AG04450 (cell line): ENCODE measurements around the gene KIAA0408. TPM values are rescaled to one million over a fixed set of nuclear protein-coding genes. Genes with fewer than 3 reads are reported as not detected.

Experiments
- CTCF ChIA-PET: fragments of 300-600, 350-600 bp; formaldehyde crosslinking; extraction: SDS; loops from one replicate; lab custom pipeline; 2022; ENCODE audit warnings: antibody characterized with exemption, inconsistent platforms; lab: Charles Lee
- POLR2A ChIA-PET: fragments of 350-600 bp; formaldehyde crosslinking; extraction: SDS; loops from one replicate; lab custom pipeline; 2021; ENCODE audit warnings: antibody characterized with exemption, inconsistent platforms; lab: Yijun Ruan, JAX
- DNase-seq: peaks from one replicate; pipeline ENCODE4 v3.0.0-alpha.2; 2011; ENCODE audit warnings: low read depth, low spot score
- H3K27ac ChIP-seq: one replicate; pipeline ENCODE4 v1.5.1; 2012; ENCODE audit warnings: low read depth, low read length, control low read depth
- H3K27me3 ChIP-seq: one replicate; pipeline ENCODE4 v1.6.0; 2012; ENCODE audit warnings: low read length; ENCODE audit not compliant: control insufficient read depth, insufficient read depth
- H3K4me3 ChIP-seq: 2 replicates; pipeline ENCODE4 v1.5.1; 2011; ENCODE audit warnings: mild to moderate bottlenecking, low read depth, low read length, control low read depth
- H3K9me3 ChIP-seq: 2 replicates; pipeline ENCODE4 v1.5.1; 2012; ENCODE audit warnings: low read length; ENCODE audit not compliant: control insufficient read depth, insufficient read depth
- CTCF ChIP-seq: IDR thresholded peaks from 2 replicates; pipeline ENCODE4 v1.5.1; 2011; ENCODE audit warnings: low read depth, low read length, control low read depth, inconsistent platforms
- polyA plus RNA-seq: library from polyadenylated mRNA; depleted of rRNA; stranded (reverse); fragments of >200 nt; gene quantifications from 2 replicates; pipeline ENCODE4 v1.2.3, GENCODE V29; 2011

Gene KIAA0408
- polyA plus RNA-seq, 1 experiment = 6.3 TPM

DNA sequence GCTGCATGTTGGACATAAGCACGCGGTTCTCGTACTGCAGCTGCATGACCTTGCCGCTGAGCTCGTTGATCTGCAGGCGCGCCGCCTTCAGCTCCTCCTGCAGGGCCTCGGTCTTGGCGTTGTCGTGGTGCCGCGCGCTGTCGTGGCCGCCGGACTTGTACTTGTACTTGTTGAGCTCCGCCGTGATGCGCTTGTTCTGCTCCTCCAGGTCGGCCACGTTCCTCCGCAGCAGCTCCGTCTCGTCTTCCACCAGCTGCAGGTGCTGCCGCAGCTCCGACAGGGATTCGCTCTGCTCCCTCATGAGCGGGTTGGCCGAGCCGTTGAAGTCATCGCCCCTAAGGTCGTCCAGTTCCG is 16.6 kb upstream of the KIAA0408 start:
- ChIA-PET CTCF (interaction anchor here (1.0 kb wide), 1 partner anchor 9 kb away, joined by 4 read pairs; no protein-coding TSS in a partner anchor), POLR2A (no interaction called here)

GRCh38 chr6:127475135-127475822 is 16.1 kb upstream of the KIAA0408 start:
- Histone ChIP-seq H3K27ac (no peak overlapping the region), H3K27me3 (no peaks in the 10 kb centered on the region), H3K4me3 (no peak overlapping the region), H3K9me3 (peaks cover 11% of the 10 kb centered on the region; the same call in 1 of the 2 replicates)
- no peak for DNase-seq
- ChIA-PET CTCF (no interaction called here), POLR2A (no interaction called here)
- no peak for TF ChIP-seq CTCF

More for the DNA sequence above, 16.6 kb upstream of the KIAA0408 start:
- H3K4me3 ChIP-seq = no peak overlapping the region
- H3K9me3 ChIP-seq = peaks cover 11% of the 10 kb centered on the region; the same call in 1 of the 2 replicates
- no peak overlapping the region for H3K27ac ChIP-seq
- no peaks in the 10 kb centered on the region for H3K27me3 ChIP-seq
- DNase-seq = no peak
- TF ChIP-seq CTCF = no peak

DNA sequence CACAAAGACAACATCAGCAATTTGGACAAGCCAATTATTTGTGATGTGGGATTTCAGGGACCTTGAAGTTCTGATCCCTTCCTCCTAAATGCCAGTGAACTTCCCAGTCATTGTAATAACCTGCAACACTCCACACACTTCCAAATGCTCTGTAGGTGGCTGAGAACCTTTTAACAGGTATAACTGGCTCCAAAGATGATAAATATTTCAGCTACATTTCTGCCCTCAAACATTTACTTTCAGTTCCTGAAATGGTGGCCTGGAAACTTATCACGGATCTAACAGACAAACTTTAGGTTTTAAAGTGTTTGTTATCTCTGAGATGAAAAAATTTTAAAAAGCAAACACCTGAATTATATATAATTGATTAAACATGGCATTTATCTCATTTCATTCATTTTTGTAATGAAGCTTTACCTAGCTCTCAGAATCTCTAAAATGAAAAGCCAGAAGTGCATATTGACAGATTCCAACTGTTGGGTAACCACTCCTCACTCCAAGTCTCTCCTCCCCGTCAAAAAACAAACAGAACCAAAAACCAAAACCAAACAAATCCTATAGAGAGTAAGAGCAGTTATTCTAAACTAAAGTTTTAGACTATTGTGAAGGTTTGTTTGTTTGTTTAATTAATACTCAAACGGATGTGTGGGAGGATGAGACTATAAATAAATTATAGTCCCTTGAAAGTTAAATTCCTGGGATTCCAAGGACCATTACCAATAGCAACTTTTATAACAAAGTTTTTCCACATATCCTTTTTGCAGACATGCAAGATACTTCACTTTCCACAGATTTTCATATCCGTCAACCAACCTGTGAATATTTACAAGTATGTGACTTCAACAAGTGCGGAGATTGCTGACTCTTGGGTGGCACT is 12.4 kb upstream of the KIAA0408 start:
- H3K27ac ChIP-seq = no peak overlapping the region
- H3K9me3 ChIP-seq = peaks cover 11% of the 10 kb centered on the region; the same call in 1 of the 2 replicates
- TF ChIP-seq CTCF = no peak
- no peak overlapping the region for H3K4me3 ChIP-seq
- CTCF ChIA-PET = interaction anchor here (1.2 to 3.7 kb wide), 2 partner anchors 44 to 157 kb away, joined by 3 to 21 read pairs; no protein-coding TSS in a partner anchor
- POLR2A ChIA-PET = no interaction called here
- no peaks in the 10 kb centered on the region for H3K27me3 ChIP-seq
- DNase-seq = no peak

DNA sequence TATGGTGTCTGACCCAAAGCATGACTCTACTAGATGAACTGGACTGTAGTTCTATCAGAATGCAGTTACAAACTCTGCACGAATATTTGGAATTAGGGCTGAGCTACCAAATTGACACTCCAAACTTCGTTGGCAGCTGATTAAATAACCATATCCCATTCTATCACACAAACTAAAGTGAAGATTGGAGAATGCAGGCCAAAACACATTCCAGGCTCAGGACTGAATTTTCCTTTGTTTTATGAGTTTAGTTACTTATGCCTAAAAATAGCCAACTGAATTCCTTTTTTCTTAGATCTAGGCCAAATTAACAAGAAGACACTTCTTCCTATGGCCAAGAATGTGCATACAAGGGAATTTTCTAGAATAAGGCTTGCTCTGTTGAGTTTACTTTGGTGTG is 9.7 kb upstream of the KIAA0408 start:
- ChIA-PET POLR2A (no interaction called here), CTCF (interaction anchor here (0.8 to 3.7 kb wide), 2 partner anchors 47 to 71 kb away, joined by 4 to 21 read pairs; no protein-coding TSS in a partner anchor)
- no peak for DNase-seq
- H3K4me3 ChIP-seq = no peak overlapping the region
- no peaks in the 10 kb centered on the region for H3K9me3 ChIP-seq
- H3K27me3 ChIP-seq = no peaks in the 10 kb centered on the region
- no peak overlapping the region for H3K27ac ChIP-seq
- no peak for TF ChIP-seq CTCF

GRCh38 chr6:127466416-127466815 is 7.2 kb upstream of the KIAA0408 start:
- CTCF ChIA-PET = interaction anchor here (0.7 to 4.0 kb wide), 14 partner anchors 10 to 1436 kb away, joined by 3 to 75 read pairs (median 5); no protein-coding TSS in a partner anchor
- Histone ChIP-seq H3K9me3 (no peaks in the 10 kb centered on the region), H3K27ac (no peak overlapping the region), H3K4me3 (no peak overlapping the region), H3K27me3 (no peaks in the 10 kb centered on the region)
- no peak for TF ChIP-seq CTCF
- POLR2A ChIA-PET = interaction anchor here (0.7 kb wide), 1 partner anchor 27 kb away, joined by 3 read pairs; no protein-coding TSS in a partner anchor
- DNase-seq = no peak
